ENCODE measurements around the gene PCDH9.

The PCDH9 gene

GRCh38 chr13:67229481-67230403, at the start of gene PCDH9:
Gene PCDH9, minus strand, starts transcription at chr13:67230336. Its CDS starts 1,896 bp downstream, at chr13:67228440.
- DNase-seq, result peak in 1 of 2 experiments; percentile 2

- DNase-seq, result no peak
Observed at GRCh38 chr13:67278235-67278634, 48.1 kb upstream of the PCDH9 start.

- no peak for DNase-seq
Observed at GRCh38 chr13:67277581-67277980, 47.4 kb upstream of the PCDH9 start.

DNA sequence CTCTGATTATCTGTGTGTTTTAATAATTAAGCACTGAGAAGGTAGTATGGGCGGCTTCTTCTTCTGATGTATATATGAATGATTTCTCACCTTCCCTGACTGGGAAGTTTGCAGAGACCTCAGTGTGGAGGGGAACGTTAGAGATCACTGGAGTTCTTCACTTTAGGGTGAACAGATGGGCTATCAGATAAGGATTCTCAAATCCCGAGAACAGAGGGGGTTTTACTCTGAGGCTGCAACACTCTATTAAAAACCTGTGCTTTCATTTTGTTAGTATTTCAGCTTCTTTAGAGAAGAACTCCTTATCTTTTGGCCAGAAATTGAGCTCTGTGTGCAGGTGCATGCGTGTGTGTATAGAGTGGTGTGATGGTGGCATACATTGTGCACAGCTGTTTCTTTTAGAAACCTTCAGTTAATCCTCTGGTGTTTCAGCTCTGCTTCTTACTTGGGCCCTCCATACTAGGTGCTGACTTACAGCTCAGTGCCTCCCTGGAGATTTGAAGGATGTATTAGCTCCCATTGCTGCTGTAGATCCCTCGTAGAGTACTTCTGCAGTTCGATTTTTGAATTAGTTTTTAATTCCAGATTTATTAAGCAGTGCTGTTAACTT, 45.3 kb upstream of the PCDH9 start:
- no peak for DNase-seq

GRCh38 chr13:67273001-67273400, 42.9 kb upstream of the PCDH9 start:
- no peak for DNase-seq

GRCh38 chr13:67267136-67267535, 37.0 kb upstream of the PCDH9 start:
- DNase-seq, result no peak

- DNase-seq, result no peak
Observed at GRCh38 chr13:67259208-67259607, 29.1 kb upstream of the PCDH9 start.

DNA sequence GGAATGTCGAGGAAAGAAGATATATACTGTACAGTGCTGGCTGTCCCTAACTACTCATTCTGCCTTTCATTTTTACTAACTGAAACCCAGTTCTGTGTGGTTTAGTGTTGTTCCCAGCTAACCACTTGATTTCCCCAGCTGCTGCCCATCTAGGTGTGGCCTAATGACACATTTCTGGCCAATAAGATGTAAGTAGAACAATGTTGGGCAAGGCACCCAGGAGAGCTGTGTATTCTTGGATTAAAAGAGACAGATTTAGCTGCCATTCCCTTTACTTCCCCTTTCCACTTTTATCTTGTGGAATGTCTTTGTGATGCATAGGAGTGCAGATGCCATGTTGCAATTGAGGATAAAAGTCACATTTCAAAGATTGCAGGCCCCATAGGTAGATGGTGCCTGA, 28.3 kb upstream of the PCDH9 start:
- no peak for DNase-seq

GRCh38 chr13:67238861-67239260, 8.7 kb upstream of the PCDH9 start:
- no peak for DNase-seq

- no peak for DNase-seq
Observed at GRCh38 chr13:67238277-67238859, 8.2 kb upstream of the PCDH9 start.

- no peak for DNase-seq
Observed at GRCh38 chr13:67235265-67235664, 5.1 kb upstream of the PCDH9 start.

GRCh38 chr13:67232384-67232783, 2.2 kb upstream of the PCDH9 start:
- no peak for DNase-seq

- no peak for DNase-seq
Observed at GRCh38 chr13:67231289-67232000, 1.3 kb upstream of the PCDH9 start.

DNA sequence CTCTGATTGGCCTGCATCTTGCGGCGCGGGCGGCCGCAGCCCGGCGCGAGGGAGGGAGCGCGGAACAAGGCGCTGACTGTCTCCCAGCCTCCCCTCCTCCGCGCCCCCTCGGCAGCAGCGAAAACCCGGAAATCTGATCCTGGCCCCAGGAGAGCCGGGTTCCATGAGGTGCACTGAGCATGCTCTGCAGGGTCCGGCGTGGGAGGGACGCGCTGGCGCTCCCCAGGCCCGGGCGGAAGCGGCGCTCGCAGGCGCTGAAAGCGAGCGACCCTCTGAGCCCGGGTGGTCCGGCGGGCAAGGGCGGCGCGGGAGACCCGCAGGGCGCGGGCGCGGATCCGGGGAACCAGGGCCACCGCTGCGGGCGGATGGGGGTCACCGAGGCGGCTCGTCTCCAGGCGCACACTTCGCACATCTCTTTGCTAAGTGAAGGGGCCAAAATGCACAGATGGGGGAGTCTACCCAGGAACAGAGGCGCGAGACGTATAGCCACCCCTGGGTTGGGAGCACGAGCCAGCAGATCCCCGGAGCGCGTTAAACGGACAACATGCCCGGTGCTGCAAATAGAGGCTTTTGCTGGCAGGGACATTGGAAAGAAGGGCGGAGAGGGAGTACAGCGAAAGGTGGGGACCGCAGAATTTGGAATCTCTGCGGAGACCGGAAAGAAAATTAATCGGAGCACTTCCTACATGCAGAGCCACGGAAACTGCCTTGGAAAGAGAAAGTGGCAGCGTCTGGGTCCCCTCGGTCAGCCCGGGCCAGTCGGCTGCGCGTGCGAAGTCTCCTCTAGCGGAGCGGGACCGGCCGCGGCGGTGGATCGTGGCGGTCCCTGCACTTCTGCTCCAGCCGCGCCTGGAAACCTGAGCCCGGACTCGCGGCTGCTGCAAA, 510 bp upstream of the PCDH9 start:
- peak; percentile 87 to 89 for DNase-seq

GRCh38 chr13:67228916-67229315, 1.2 kb downstream of the PCDH9 start:
- no peak for DNase-seq

DNA sequence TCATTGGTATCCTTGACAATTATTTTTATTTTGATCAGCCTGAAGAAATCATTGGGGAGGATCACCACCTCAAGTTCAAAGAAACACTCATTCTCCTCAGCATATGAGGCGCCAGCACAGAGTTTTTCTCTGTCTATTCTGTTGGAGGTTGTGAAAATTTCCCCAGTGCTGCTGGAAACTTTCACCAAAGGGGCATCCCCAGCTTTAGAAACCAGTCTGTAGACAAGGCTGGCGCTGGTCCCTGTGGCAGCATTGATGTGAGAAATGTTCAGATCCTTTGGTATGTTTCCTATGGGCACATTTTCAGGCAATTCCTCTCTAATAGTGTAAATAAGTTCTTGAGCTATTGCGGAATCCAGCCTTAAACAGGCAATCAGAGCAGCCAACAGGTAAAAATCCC, 2.1 kb downstream of the PCDH9 start:
- no peak for DNase-seq

- no peak for DNase-seq
Observed at GRCh38 chr13:67227131-67227983, 2.8 kb downstream of the PCDH9 start.

GRCh38 chr13:67226696-67227095, 3.4 kb downstream of the PCDH9 start:
- DNase-seq, result no peak

GRCh38 chr13:67225252-67226159, 4.6 kb downstream of the PCDH9 start:
- DNase-seq, result no peak
